ENCODE measurements around the gene GH1. TPM values are rescaled to one million over a fixed set of nuclear protein-coding genes. Genes with fewer than 3 reads are reported as not detected.
"Not testable (repeated sequence)": the region's sequence is repeated elsewhere in the genome, so short reads cannot be mapped to it uniquely, and the experiment has no call there.

GH1 gene
- total RNA-seq, 2 experiments from 2014 or later, result not detected

- H3K36me3 Mint-ChIP-seq (ENCODE audit: low read depth), result peaks cover 14% of the 10 kb centered on the region
- ChIA-PET POLR2A (interaction anchor here (0.7 to 4.4 kb wide), 13 partner anchors 8 to 214 kb away, joined by 3 to 21 read pairs (median 5); partner anchors contain the start of genes GH1 and ICAM2), CTCF (interaction anchor here (0.7 to 4.2 kb wide), 10 partner anchors 12 to 202 kb away, joined by 3 to 44 read pairs (median 6); partner anchors contain the start of gene GH1)
- H3K4me1 Mint-ChIP-seq, result peaks cover 31% of the 10 kb centered on the region
- no peaks in the 10 kb centered on the region for H3K9me3 Mint-ChIP-seq
- H3K4me3 Mint-ChIP-seq, result peak overlapping the region; percentile 96
- peaks cover 3% of the 10 kb centered on the region for H3K27me3 Mint-ChIP-seq
- H3K27ac Mint-ChIP-seq, result peak overlapping the region; percentile 90
- peak; percentile 79 for DNase-seq
These were observed 12.4 kb upstream of the GH1 start for GRCh38 chr17:63930951-63931575.

DNA sequence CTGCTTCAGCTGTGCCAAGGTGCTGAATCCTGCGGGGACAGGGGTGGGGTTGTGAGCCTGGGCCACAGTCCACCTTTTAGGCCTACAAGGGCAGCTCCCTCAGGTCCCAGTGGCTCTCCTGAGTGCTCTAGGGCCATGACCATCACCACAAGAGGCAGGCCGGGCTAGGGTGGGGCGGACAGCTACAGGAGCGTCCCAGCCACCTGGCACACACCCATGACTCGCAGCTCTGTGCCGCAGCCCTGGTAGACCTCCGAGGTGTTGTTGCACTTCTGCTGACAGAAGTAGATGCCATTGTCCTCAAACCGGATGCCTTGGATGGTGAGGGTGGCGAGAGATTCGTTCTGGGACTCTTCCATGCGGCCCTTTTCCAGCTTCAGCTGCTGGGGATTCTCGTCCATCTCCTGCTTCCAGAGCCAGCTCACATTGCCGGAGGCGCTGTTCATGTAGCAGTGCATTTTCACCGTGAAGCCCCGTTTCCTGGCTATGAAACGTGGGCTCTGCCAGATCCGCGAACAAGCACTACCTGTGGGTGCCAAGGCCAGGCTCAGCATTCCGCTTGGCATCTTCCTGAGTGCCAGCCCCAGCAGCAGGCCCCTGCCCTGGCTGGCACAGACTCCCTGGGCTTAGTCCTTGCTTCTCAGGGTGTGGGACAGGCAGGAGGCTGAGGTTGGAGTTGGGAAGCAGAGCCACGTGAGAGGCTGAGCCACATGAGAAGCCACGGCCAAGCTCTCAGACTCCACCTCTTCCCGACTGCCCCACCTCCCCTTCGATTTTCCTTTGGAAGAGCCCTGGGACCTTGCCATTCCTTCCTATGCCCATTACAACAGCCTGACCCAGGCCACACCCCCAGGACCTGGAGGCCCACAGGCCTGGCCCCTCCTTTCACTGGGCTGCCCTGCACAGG is 11.5 kb upstream of the GH1 start:
- Mint-ChIP-seq H3K4me1 (peaks cover 31% of the 10 kb centered on the region), H3K9me3 (no peaks in the 10 kb centered on the region), H3K4me3 (peak overlapping the region; percentile 96), H3K27me3 (no peaks in the 10 kb centered on the region), H3K27ac (no peak overlapping the region), H3K36me3 (ENCODE audit: low read depth) (peaks cover 14% of the 10 kb centered on the region)
- DNase-seq, result no peak
- CTCF ChIA-PET, result interaction anchor here (0.9 to 4.2 kb wide), 7 partner anchors 11 to 203 kb away, joined by 4 to 25 read pairs (median 4); partner anchors contain the start of gene GH1
- POLR2A ChIA-PET, result interaction anchor here (1.0 to 4.4 kb wide), 6 partner anchors 10 to 215 kb away, joined by 3 to 21 read pairs (median 8); partner anchors contain the start of gene ICAM2

- Mint-ChIP-seq H3K27me3 (no peaks in the 10 kb centered on the region), H3K9me3 (no peaks in the 10 kb centered on the region), H3K4me1 (peaks cover 31% of the 10 kb centered on the region), H3K36me3 (ENCODE audit: low read depth) (peaks cover 14% of the 10 kb centered on the region), H3K27ac (no peak overlapping the region), H3K4me3 (no peak overlapping the region)
- CTCF ChIA-PET, result interaction anchor here (0.9 to 4.2 kb wide), 3 partner anchors 10 to 204 kb away, joined by 4 to 25 read pairs (median 24); partner anchors contain the start of gene GH1
- POLR2A ChIA-PET, result interaction anchor here (4.4 kb wide), 1 partner anchor 216 kb away, joined by 21 read pairs; no protein-coding TSS in a partner anchor
- no peak for DNase-seq
These were observed 10.5 kb upstream of the GH1 start for GRCh38 chr17:63928966-63929695.

- H3K36me3 Mint-ChIP-seq (ENCODE audit: low read depth), result peaks cover 14% of the 10 kb centered on the region
- ChIA-PET POLR2A (interaction anchor here (1.0 kb wide), 2 partner anchors 203 to 218 kb away, joined by 3 read pairs; no protein-coding TSS in a partner anchor), CTCF (interaction anchor here (1.0 to 1.2 kb wide), 2 partner anchors 18 to 98 kb away, joined by 3 to 4 read pairs; no protein-coding TSS in a partner anchor)
- H3K4me1 Mint-ChIP-seq, result peaks cover 31% of the 10 kb centered on the region
- H3K27me3 Mint-ChIP-seq, result no peaks in the 10 kb centered on the region
- H3K4me3 Mint-ChIP-seq, result no peak overlapping the region
- no peak for DNase-seq
- no peak overlapping the region for H3K27ac Mint-ChIP-seq
- no peaks in the 10 kb centered on the region for H3K9me3 Mint-ChIP-seq
These were observed 9.6 kb upstream of the GH1 start for GRCh38 chr17:63928172-63928666.

DNA sequence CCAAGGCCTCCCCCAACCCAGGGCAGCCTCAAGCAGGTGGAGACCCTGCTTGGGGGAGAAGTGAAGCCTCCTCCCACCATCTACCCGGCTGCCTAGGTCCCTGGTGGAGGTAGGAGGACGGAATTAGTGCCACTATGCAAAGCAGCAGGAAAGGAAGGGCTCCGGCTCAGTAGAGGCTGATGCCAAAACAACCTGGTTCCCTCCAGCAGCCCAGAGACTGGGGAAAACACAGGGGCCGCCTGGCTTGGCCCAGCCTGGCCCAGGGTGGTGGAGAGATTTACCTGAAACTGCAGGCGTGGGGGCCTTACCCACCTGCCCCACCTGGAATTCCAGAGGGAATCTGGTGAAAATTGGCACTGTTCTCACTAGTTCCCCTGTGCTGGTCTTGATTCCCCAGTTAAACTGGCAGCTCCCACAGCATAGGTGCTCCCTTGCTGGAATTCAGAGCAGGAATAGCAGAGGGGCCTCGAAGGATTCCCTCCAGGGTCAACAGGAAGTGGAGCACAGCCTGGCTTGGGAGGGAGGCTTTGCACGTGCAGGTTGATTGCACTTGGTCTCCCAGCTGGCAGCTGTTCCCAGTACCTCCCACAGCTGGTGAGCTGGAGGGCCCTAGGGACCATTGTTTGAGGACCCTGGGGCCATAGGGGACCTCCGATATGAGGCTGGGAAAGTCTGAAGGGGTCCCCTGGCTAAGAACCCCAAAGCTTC is 9.0 kb upstream of the GH1 start:
- Mint-ChIP-seq H3K4me1 (peaks cover 25% of the 10 kb centered on the region), H3K4me3 (no peak overlapping the region), H3K27me3 (no peaks in the 10 kb centered on the region), H3K9me3 (no peaks in the 10 kb centered on the region), H3K27ac (no peak overlapping the region), H3K36me3 (ENCODE audit: low read depth) (peaks cover 14% of the 10 kb centered on the region)
- DNase-seq, result no peak
- POLR2A ChIA-PET, result interaction anchor here (1.0 kb wide), 2 partner anchors 203 to 218 kb away, joined by 3 read pairs; no protein-coding TSS in a partner anchor
- CTCF ChIA-PET, result interaction anchor here (1.0 to 1.2 kb wide), 2 partner anchors 19 to 98 kb away, joined by 3 to 4 read pairs; no protein-coding TSS in a partner anchor

DNA sequence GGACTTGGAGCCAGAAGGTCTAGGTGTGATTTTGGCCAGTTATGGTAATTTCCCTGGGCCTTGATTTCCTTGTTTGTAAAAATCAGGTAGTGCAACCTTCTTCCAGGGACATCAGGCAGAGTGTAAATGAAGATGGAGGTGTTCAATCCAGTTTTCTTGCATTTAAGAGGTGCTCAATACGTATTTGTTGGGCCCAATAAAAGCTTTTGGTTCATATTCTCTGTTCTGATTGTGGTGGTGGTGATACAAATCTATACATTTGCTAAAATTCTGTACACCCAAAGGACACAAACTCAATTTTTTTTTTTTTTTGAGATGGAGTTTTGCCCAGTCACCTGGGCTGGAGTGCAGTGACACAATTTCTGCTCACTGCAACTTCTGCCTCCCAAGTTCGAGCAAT is 7.5 kb upstream of the GH1 start:
- Mint-ChIP-seq H3K4me3 (no peak overlapping the region), H3K36me3 (ENCODE audit: low read depth) (peaks cover 14% of the 10 kb centered on the region), H3K4me1 (peaks cover 13% of the 10 kb centered on the region), H3K27me3 (no peaks in the 10 kb centered on the region), H3K9me3 (no peaks in the 10 kb centered on the region), H3K27ac (no peak overlapping the region)
- POLR2A ChIA-PET, result interaction anchor here (0.7 kb wide), 1 partner anchor 15 kb away, joined by 4 read pairs; no protein-coding TSS in a partner anchor
- CTCF ChIA-PET, result interaction anchor here (0.9 to 1.5 kb wide), 3 partner anchors 13 to 208 kb away, joined by 3 to 4 read pairs (median 3); no protein-coding TSS in a partner anchor
- no peak for DNase-seq

GRCh38 chr17:63925615-63926014 is 7.0 kb upstream of the GH1 start:
- Mint-ChIP-seq H3K27me3 (no peaks in the 10 kb centered on the region), H3K9me3 (no peaks in the 10 kb centered on the region)

DNA sequence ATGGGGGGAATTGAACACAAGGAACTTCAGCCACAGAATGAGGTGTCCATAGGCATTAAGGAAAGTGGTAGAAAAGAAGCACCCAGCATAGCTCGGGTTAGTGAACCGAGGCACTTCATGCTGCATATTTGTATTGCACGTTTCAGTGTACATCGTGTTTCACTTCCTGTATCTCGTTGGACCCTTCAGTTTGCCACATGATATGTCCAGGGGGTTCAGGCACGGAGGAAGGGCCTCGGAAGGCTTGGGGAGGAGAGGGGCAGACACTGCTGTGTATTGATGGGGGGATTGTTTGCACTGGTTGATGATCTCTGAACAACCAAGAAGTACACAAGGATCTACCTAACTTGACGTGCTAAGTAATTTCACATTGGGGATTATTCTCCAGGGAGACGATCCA is 3.8 kb upstream of the GH1 start:
- DNase-seq, result not testable (repeated sequence)

More at GRCh38 chr17:63925615-63926014, 7.0 kb upstream of the GH1 start:
- POLR2A ChIA-PET, result no interaction called here
- Mint-ChIP-seq H3K27ac (no peak overlapping the region), H3K36me3 (ENCODE audit: low read depth) (peaks cover 9% of the 10 kb centered on the region), H3K4me3 (no peak overlapping the region), H3K4me1 (peaks cover 7% of the 10 kb centered on the region)
- CTCF ChIA-PET, result interaction anchor here (0.9 to 1.5 kb wide), 3 partner anchors 13 to 208 kb away, joined by 3 to 4 read pairs (median 3); no protein-coding TSS in a partner anchor
- no peak for DNase-seq

DNA sequence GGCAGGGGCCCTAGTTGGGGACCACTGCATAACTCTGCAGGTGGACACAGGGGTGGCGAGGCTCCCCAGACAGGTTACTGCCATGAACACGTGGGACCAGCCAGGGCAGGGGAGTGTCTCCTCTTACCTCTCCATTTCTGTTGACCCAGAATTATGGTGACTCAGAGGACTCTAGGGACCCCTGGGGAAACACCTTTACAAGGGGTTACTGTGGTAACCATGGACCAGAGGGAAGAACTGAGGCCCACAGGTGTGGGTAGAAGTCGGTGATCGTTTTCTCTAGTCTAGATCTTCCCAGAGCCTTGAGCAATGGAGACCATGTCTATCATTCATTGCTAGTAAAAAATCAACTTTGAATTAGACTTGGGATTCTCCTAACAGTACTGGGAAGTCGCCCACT is 2.1 kb upstream of the GH1 start:
- not testable (repeated sequence) for H3K4me3 Mint-ChIP-seq; H3K36me3 Mint-ChIP-seq (ENCODE audit: low read depth); H3K4me1 Mint-ChIP-seq; H3K27ac Mint-ChIP-seq; H3K9me3 Mint-ChIP-seq; DNase-seq
- ChIA-PET CTCF (interaction anchor here (1.8 to 5.8 kb wide), 5 partner anchors 10 to 213 kb away, joined by 4 to 136 read pairs (median 47); partner anchors contain the start of gene CD79B), POLR2A (interaction anchor here (2.5 to 2.7 kb wide), 2 partner anchors 11 to 105 kb away, joined by 8 to 27 read pairs; partner anchors contain the start of gene CD79B)
- peaks cover 16% of the 10 kb centered on the region for H3K27me3 Mint-ChIP-seq

More for the DNA sequence above, 3.8 kb upstream of the GH1 start:
- H3K27ac Mint-ChIP-seq; H3K36me3 Mint-ChIP-seq (ENCODE audit: low read depth); H3K27me3 Mint-ChIP-seq; POLR2A ChIA-PET; H3K4me1 Mint-ChIP-seq; H3K4me3 Mint-ChIP-seq; H3K9me3 Mint-ChIP-seq: not testable (repeated sequence)
- CTCF ChIA-PET, result interaction anchor here (1.4 to 5.8 kb wide), 3 partner anchors 24 to 105 kb away, joined by 4 to 136 read pairs (median 6); no protein-coding TSS in a partner anchor

GRCh38 chr17:63920050-63920449 is 1.4 kb upstream of the GH1 start:
- H3K36me3 Mint-ChIP-seq (ENCODE audit: low read depth); H3K4me1 Mint-ChIP-seq; H3K27ac Mint-ChIP-seq; H3K9me3 Mint-ChIP-seq; H3K4me3 Mint-ChIP-seq; DNase-seq: not testable (repeated sequence)
- ChIA-PET POLR2A (interaction anchor here (1.0 to 3.0 kb wide), 9 partner anchors 12 to 226 kb away, joined by 3 to 27 read pairs (median 8); partner anchors contain the start of genes CD79B and ICAM2), CTCF (interaction anchor here (0.6 to 5.8 kb wide), 37 partner anchors 10 to 1061 kb away, joined by 3 to 136 read pairs (median 5); partner anchors contain the start of genes CD79B, ERN1, ICAM2 and PRR29)
- H3K27me3 Mint-ChIP-seq, result peaks cover 19% of the 10 kb centered on the region

DNA sequence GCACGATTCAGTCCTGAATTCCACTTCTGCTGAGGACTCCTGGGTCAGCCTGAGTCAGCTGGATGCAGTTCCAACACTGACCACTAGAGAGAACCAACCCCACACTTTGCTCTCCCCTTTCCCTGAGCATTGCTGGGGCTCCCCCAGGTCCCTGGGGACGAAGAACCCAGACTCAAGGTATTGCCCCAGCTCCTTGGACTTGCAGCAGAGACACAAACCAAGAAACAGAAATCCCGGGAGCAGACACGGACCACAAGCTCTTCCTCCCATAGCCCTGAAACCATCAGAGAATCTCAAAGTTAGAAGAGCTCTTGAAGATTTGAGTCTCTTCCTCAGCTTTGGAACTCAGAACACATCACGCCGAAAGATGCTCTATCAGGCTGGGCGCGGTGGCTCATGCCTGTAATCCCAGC is 678 bp upstream of the GH1 start:
- H3K36me3 Mint-ChIP-seq (ENCODE audit: low read depth), result no peaks in the 10 kb centered on the region
- POLR2A ChIA-PET, result interaction anchor here (1.0 to 3.0 kb wide), 13 partner anchors 13 to 227 kb away, joined by 3 to 27 read pairs (median 6); partner anchors contain the start of genes CD79B and ICAM2
- no peak overlapping the region for H3K27ac Mint-ChIP-seq
- H3K4me3 Mint-ChIP-seq, result no peak overlapping the region
- peaks cover 19% of the 10 kb centered on the region for H3K27me3 Mint-ChIP-seq
- CTCF ChIA-PET, result interaction anchor here (0.6 to 5.8 kb wide), 38 partner anchors 9 to 1062 kb away, joined by 3 to 136 read pairs (median 5); partner anchors contain the start of genes CD79B, ERN1, ICAM2 and PRR29
- H3K9me3 Mint-ChIP-seq, result no peaks in the 10 kb centered on the region
- peak; percentile 79 for DNase-seq
- peaks cover 8% of the 10 kb centered on the region for H3K4me1 Mint-ChIP-seq
